HG02870 (cell line): ENCODE data around the gene TRAPPC1.
"Not testable (repeated sequence)": the region's sequence is repeated elsewhere in the genome, so short reads cannot be mapped to it uniquely, and the experiment has no call there.

Experiments used
- ATAC-seq: cut with Tn5 transposase; IDR thresholded peaks from one replicate; pipeline ENCODE4 v1.9.1; 2021; ENCODE audit warnings: mild to moderate bottlenecking, moderate library complexity; ENCODE audit not compliant: unreplicated experiment

Gene TRAPPC1, protein sequence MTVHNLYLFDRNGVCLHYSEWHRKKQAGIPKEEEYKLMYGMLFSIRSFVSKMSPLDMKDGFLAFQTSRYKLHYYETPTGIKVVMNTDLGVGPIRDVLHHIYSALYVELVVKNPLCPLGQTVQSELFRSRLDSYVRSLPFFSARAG

DNA sequence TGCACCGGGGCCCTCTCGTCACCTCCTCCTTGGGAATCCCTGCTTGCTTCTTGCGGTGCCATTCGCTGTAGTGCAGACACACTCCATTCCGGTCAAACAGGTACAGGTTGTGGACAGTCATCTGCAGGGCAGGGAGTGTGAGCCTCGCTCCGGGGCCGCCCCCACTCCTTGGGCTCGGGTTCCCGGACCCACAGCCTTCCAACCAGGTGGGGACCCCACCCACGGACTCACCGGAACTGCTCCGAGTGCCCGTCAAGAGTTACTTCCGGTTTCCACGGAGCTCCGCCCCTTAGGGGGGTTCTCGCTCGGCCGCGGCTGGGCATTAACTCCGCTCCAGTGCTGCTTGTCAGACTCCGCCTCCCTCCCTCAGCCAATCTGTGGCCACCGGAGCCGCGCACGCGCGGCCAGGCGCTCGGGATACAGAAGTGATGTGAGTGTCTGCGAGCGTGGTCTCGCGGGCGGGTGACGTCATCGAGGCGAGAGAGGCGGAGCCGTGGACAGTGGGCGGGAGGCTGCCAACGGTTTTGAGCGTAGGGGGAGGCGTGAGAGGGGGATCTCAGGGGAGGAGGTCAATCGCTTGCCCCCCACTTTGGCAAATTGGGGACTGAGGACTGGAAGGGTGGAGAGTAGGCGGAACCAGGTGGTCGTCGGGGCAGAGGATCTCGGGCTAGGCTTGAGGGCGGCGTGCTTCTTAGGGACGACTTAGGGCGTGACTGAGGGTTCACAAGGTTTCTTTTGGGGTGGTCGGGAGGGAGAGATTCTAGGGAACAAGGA lies at the start of gene TRAPPC1, which contains the start of gene CNTROB:
Gene TRAPPC1 (minus strand): TSS at position 238 of the 774 bp plus-strand sequence. CDS start 117 bp downstream, at position 121.
Gene CNTROB (plus strand): TSS at position 498 of the 774 bp plus-strand sequence. CDS start 874 bp downstream, outside the sequence.
- peak; percentile 96 for ATAC-seq

DNA sequence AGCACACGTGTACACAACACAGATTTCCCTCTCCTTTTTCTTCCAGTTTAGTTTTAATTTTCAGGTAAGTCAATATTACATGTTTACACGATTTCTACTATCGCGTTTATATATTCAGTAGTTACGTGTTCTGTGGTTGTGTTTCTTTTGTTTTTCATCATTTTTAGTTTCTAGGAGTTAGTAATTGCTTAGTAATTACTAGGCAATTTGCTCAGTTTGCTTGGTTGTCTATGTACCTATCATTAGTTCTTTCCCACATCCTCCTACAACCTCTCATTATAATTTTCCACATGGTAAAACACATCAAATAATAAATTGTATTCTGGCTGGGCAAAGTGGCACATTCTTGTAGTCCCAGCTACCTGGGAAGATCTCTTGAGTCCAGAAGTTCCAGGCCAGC lies 46.1 kb upstream of the TRAPPC1 start:
- no peak for ATAC-seq

DNA sequence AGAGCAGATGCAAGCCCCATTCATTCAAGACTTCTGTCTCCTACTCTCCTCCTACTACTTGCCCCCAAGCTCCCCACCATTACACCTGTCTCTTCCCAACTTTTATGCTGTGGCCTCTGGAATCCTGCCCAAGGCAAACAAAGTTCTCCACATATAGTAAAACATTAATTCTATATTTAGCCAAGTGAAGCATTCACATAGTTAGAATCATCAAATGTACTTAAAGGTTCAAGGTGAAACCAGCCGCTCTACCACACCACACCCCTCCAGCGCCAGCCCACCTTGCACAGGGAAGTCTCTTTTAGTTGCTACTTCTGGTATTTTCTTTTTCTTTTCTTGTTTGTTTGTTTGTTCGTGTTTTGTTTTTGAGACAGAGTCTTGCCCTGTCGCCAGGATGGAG lies 45.3 kb upstream of the TRAPPC1 start:
- ATAC-seq: no peak

DNA sequence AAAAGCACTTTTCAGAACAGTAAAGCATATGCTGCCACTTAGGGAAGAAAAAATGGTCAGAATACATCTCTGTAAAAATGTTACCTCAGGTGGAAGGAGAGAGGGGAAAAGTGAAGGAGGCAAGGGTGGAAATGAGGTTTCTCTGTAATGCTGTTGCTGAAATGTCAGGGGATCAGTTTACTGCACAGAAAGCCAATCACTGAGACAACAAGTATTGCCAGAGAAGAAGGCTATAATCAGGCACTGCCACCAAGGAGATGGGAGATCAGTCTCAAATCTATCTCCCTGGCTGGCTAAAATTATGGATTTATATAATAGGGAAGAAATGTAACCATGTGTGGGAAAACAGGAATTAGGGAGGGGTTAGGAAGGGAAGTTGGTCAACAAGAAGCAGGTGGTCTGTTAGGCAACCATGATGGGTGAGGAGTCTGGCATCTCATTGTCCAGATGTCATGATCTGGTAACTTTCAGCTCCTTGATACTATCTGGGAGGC lies 42.9 kb upstream of the TRAPPC1 start:
- no peak for ATAC-seq

DNA sequence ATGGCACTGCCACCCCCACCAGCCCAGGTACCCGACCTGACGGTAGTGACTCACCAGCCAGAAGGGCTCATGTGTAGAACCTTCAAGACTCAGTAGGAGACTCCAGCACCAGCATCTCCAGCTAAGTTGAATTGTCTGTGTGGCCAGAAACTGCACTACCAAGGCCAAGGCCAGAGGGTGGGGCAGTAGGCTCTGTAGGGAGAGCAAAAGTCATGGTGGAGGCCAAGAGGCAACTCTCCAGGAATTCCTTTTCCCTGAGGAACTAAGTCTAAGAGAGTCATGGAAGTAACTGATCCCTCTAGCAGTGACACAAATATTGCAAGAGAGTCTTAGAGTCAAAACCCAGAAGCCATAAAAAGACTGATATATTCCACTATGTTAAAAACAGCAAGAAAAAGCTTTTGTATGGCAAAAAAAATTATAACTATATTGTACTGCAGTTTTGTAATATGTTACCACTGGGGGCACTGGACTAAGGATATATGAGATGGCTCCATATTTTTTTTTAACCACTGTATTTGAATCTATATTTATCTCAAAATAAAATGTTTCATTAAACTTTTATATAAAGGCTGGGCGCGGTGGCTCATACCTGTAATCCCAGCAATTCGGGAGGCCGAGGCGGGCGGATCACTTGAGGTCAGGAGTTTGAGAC lies 40.5 kb upstream of the TRAPPC1 start:
- ATAC-seq: no peak

DNA sequence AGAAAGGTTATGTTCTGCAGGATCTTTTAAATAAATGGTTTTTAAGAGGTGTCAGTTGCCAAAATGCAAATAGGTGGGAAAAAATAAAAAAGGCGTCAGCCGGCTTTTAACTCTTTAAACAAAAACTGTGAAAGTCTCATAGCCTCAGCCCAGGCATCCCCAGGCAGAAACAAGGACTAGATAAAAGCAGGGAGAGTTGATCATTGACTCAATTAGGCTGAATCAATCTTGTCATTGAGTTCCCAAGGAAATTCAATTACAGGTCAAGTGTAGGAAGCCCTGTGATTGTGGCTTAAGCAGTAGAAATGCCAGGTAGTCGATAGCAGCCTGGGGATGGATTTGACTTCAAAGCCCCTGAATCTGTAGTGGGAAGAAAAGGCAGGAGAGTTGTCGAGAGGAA lies 39.9 kb upstream of the TRAPPC1 start:
- ATAC-seq: no peak

DNA sequence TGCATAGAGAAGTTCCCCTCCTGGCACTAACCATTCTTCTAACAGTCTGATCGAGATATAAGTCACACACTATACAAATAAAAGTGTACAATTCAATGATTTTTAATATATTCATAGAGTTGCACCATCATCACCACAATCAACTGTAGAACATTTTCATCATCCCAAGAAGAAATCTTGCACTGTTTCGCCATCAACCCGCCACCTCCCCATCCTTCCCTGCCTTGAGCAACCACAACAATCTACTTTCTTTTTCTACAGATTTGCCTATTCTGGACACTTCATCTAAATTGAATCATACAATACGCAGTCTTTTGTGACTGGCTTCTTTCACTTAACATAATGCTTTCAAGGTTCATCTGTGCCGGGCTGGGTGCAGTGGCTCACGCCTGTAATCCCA lies 37.7 kb upstream of the TRAPPC1 start:
- ATAC-seq: no peak

DNA sequence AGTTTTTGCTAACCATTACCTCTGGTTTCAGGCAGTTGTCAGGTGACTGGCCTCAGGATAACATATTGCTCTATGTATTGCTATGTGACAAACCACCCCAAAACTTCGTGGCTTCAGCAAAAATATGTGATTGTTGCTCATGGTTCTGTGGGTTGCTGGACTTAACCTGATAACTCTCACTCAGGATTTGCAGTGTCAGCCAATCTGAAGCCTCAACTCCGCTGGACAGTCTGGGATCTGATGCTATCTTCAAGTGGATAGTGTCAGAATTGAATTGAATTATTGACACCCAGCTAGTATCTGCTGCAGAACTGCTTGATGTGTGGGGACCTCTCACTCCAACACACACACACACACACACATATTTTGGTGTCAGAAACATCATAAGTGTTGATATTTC lies 36.0 kb upstream of the TRAPPC1 start:
- ATAC-seq: no peak

DNA sequence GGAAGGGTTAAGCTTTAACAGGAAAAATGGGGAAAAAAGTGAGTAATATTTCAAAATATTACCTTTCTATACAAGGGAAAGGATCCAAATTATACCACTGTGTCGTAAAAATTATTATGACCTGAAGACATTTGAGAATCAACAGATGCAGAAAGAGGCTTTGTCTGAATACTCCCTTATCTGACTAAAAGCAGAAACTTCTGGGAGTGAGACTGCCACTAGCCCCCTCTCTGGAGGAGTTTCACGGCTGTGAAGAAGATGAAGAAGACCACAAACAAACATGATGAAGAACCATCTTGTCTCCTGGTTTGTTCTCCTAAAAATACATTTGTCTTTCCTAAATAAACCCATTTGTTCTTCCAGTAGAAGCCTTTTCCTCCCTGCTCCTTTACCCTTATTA lies 29.7 kb upstream of the TRAPPC1 start:
- ATAC-seq: no peak

DNA sequence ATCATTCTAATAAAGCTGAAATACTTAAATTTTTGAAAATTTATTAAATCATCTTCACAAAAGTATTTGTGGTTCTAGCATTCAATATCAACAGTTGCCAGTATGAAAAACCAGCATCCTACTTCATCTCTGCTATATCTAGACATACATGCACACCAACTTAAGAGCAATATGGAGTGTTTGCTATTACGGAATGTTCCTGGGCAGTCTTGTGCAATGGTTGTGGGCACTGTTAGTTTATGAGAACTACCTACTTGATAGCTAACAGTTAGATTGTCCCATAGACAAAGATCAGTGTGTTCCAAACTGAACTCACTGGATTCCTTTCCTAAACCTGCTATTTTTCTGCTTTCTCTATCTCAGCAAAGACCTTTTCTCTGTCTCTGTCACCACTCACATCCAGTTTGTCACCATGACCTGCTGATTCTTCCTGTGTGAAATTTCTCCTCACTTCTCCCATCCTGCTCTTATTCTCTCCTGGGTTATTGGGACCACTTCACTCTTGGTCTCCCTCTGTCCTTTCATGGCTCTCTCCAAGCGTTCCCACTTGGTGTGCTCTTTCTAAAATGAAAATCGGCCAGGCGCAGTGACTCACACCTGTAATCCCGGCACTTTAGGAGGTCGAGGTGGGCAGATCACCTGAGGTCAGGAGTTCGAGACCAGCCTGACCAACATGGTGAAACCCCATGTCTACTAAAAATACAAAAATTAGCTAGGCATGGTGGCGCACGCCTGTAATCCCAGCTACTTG lies 27.9 kb upstream of the TRAPPC1 start:
- ATAC-seq: no peak

DNA sequence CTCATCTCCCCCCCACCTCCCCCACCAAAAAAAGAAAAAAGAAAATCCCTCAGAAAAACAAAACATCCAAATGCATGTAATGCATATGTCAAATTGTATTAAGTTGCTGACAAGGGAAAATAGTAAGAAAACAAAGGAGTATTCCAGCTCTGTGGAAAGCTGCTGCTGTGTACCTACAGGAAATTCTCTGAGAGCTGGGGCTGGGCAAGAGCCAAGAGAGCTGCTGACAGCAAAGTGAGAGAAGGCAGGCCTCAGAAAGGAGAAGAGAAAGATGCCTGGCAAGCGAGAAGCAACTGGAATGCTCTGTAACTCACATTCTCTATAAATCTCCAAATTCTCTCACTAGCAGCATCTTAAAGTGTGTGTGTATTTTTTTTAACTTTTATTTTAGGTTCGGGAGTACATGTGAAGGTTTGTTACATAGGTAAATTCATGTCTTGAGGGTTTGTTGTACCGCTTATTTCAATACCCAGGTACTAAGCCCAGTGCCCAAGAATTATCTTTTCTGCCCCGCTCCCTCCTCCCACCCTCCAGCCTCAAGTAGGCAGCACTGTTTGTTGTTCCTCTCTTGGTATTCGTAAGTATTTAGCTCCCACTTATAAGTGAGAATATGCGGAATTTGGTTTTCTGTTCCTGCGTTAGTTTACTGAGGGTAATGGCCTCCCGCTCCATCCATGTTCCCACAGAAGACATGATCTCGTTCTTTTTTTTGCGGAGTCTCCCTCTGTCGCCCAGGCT lies 24.7 kb upstream of the TRAPPC1 start:
- no peak for ATAC-seq

DNA sequence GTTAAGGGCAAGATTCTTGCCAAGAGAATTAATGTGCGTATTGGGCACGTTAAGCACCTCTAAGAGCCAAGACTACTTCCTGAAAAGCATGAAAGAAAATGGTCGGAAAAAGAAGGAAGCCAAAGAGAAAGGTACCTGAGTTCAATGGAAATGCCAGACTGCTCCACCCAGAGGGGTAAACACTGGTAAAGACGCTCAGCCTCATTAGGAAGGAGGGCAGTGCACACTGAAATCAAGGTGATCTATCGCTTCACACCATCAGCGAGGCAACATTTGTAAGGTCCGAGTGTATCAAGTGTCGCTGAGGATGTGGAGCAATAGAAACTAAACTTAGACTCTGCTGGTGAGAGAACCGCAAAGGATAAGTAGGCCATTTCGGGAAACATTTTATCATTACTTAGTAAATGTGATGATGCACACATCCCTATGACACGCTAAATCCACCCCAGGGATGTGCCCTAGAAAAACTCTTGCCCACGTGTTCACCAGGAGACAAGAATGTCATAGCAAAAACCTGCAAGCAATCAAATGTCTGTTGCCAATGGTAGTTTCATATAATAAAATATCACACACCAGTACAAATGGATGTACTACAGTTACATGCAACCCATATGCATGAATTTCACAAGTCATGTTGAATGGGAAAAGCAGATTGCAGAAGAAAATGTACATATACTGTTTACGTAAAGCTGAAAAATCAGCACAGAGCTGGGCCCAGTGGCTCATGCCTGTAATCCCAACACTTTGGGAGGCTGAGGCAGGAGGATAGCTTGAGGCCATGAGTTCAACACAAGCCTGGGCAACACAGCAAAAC lies 23.9 kb upstream of the TRAPPC1 start:
- ATAC-seq: no peak

DNA sequence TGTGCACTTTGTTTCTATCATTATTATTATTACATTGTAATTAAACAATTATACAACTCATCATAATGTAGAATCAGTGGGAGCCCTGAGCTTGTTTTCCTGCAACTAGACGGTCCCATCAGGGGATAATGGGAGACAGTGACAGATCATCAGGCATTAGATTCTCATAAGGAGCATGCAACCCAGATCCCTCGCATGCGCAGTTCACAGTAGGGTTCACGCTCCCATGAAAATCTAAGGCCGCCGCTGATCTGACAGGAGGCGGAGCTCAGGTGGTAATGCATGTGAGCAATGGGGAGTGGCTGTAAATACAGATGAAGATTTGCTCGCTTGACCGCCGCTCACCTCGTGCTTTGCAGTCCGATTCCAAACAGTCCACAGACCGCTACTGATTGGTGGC lies 21.5 kb upstream of the TRAPPC1 start:
- ATAC-seq: not testable (repeated sequence)

DNA sequence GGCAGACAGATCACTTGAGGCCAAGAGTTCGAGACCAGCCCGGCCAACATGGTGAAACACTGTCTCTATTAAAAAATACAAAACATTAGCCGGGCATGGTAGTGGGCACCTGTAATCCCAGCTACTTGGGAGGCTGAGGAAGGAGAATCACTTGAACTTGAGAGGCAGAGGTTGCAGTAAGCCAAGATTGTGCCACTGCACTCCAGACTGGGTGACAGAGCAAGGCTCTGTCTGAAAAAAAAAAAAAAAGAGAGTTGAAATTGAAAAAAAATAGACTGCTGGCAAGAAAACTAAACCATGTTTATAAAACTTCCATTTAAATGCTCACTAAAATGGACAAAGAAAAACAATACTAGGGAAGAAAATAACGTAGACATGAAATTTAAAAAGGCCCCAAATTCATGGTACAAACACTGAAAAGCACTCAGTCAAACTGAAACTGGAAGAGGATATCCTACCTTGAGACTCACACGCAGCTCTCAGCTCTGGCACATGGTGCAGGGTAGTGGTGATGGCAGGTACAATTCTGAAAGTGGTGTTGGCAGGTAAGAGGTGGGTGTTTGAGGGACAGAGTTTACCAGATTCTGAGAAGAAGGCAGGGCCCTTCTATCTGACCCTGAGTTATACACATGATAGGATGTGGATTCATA lies 19.5 kb upstream of the TRAPPC1 start:
- ATAC-seq: no peak

DNA sequence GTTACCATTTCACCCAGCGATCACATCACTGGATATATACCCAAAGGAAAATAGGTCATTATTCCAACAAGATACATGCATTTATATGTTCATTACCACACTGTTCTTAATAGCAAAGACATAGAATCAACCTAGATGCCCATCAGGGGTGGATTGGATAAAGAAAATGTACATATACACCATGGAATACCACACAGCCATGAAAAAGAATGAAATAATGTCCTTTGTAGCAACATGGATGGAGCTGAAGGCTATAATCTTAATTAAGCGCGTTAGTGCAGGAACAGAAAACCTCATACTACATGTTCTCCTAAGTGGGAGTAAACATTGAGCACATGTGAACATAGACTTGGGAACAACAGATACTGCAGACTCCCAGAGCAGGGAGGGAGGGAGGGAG lies 18.8 kb upstream of the TRAPPC1 start:
- ATAC-seq: no peak

DNA sequence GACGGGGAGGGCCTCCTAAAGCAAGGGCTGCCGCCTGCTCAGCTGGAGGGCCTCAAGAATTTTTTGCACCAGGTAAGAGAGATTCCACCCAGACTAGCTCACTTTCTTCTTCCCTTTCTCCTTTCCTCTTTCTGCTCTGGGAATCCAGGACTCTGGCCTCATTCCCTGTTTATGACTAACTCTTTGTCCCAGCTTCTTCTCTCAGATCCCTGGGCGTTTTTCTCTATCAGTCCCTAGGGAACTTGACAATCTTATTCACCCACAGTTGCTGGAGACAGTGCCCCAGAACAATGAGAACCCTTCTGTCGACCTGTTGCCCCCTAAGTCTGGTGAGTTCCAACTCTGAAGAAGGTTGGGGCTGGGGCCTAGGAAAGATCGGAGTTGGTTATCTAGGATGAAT lies 15.9 kb upstream of the TRAPPC1 start:
- no peak for ATAC-seq

DNA sequence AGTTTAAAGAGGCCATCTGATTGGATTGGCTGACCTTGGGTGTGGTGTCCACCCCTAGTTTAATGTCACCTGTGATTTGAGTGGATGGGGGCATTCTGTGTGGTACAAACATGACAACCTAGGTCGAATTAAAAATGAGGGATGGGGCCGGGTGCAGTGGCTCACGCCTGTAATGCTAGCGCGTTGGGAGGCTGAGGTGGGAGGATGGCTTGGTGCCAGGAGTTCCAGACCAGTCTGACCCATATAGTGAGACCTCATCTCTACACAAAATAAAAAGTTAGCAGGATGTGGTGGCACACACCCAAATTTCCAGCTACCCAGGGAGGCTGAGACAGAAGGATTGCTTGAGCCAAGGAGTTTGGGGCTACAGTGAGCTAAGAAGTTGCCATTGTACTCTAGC lies 14.7 kb upstream of the TRAPPC1 start:
- ATAC-seq: no peak

DNA sequence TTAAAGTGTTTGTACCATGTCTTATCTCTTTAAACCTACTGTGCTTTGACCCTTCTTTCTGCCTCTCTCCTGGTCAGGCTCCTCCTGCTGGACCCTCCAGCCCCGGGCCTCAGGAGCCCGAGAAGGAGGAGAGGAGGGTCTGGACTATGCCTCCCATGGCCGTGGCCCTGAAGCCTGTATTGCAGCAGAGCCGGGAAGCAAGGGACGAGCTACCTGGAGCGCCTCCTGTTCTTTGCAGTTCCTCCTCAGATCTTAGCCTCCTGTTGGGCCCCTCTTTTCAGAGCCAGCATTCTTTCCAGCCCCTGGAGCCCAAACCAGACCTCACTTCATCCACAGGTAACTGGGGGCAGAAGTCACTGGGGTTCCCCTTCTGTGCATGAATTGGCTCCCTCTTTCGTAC lies 13.9 kb upstream of the TRAPPC1 start:
- ATAC-seq: no peak

DNA sequence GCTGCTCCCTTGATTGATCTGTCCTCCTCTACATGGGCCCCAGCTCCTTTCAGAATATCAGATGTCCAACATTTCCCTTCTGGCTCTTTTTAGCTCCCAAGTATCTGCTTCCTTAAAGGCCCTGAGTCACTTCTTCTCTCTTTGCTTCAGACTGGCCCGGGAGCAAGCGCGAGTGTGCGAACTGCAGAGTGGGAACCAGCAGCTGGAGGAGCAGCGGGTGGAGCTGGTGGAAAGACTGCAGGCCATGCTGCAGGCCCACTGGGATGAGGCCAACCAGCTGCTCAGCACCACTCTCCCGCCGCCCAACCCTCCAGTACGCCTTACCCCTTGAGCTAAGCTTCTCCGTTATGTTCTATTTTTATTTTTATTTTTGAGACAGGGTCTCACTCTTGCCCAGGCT lies 12.6 kb upstream of the TRAPPC1 start:
- ATAC-seq: no peak
